CD4-positive, alpha-beta T cell treated with Interferon gamma for 1 hour (primary cell): Measurements from ENCODE around the gene TBR1.

ENCODE experiments used
- DNase-seq: peaks from one replicate; pipeline ENCODE4 v3.0.0-alpha.2; 2020

The TBR1 gene

GRCh38 chr2:161415987-161416707, at the start of gene TBR1:
Gene TBR1, plus strand, starts transcription at chr2:161416297. Its CDS starts 114 bp downstream, at chr2:161416411.
- DNase-seq: no peak

- no peak for DNase-seq
These were observed 48.4 kb upstream of the TBR1 start for GRCh38 chr2:161367675-161368074.

GRCh38 chr2:161369311-161369710, 46.8 kb upstream of the TBR1 start:
- no peak for DNase-seq

DNA sequence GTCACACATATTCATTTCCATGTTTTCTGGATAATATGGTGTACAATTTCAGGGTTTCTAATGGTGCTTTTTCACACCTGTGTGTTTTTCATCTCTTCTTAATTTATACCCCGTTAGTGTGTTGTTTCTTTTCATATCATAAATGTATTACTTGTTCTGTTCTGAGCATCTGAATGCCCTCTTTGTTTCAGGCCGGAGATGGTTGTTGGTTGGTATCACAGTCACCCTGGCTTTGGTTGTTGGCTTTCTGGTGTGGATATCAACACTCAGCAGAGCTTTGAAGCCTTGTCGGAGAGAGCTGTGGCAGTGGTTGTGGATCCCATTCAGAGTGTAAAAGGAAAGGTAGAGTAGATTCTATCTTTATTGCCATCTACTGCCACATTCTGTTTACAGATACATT, 45.1 kb upstream of the TBR1 start:
- no peak for DNase-seq

GRCh38 chr2:161371869-161372268, 44.2 kb upstream of the TBR1 start:
- no peak for DNase-seq

GRCh38 chr2:161373942-161374341, 42.2 kb upstream of the TBR1 start:
- no peak for DNase-seq

- no peak for DNase-seq
These were observed 41.7 kb upstream of the TBR1 start for GRCh38 chr2:161374446-161374845.

GRCh38 chr2:161379740-161380139, 36.4 kb upstream of the TBR1 start:
- DNase-seq: no peak

DNA sequence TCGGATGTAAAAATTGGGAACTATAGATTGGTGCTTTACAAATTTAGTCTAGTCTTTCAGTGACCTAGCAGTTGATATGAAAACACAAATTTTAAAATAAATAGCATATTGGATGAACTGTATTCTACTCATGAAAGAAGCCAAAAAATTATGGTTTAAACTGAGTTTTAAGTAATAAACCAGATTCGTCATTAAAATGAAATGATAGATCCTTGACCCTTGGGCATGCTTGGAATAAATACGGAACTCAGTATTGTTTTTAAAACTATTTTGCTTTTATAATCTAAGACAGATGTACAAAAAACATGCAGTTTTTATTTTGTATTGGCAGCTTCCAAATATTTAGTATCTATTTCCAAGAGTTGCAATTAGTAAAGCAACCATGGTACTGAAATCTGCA, 34.6 kb upstream of the TBR1 start:
- DNase-seq: no peak

DNA sequence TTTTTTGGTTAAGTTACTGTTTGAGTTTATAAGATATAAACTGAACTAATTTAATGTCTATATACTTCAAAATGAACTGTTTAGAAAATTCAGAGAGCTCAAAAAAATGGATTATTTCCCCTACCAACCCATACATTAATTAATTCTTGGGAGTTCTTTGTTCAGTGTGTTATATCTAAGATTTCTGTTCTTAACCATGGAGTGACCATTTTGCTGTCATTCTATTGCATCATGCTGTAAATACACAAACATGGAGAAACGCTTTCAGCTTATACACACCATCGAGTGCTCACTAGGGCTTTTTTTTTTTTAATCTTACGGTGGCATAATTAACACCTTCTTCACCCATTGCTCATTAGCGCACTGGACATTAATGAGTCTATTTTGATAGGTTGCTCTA, 33.4 kb upstream of the TBR1 start:
- DNase-seq: no peak

DNA sequence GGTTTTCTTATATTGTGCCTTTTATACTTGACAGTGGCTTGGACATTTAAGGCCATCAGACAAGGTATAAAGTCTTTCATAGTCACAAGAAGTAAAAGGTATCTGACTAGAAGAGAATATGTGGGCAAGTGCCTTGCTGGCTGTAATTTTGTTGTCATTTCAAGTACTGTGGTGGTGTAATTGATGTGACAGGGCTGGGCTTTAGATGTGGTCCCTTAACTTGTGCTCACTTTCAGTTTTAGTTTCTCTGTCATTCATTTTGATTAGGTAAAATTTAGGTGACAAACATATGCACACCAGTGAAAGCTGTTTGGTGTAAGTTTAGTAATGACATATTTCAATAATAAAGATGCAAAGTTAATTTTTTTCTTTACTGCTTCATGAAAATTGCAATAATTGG, 31.2 kb upstream of the TBR1 start:
- DNase-seq: no peak

GRCh38 chr2:161386228-161386824, 29.8 kb upstream of the TBR1 start:
- DNase-seq: no peak

DNA sequence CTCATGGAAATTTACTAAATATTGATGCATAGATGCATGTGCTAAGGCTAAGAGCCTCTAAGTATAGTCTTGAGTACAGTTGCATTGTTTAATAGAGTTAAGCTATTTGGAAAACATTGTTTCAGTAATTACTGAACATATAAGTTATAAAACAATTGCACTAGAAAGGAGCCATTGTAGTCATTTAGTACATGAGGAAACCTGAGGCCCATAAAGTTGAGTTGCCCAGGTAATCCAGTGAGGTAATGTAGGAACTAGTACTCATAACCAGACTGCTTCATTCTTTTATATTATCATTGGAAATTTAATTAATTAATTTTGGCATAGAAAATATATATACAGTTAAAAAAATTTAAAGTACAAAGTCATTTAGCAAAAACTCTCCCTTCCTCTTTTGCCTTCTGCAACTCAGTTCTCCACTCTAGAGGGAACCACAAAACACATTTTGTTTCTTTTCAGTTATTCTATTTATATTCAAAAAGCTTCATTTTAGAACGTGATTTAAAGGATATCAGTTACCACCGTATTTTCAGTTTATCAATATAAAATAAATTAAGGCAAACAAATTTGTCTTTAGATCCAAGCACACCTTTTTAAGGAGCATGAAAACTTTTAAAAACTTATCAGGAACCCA, 27.8 kb upstream of the TBR1 start:
- no peak for DNase-seq

- DNase-seq: no peak
These were observed 24.2 kb upstream of the TBR1 start for GRCh38 chr2:161391737-161392506.

DNA sequence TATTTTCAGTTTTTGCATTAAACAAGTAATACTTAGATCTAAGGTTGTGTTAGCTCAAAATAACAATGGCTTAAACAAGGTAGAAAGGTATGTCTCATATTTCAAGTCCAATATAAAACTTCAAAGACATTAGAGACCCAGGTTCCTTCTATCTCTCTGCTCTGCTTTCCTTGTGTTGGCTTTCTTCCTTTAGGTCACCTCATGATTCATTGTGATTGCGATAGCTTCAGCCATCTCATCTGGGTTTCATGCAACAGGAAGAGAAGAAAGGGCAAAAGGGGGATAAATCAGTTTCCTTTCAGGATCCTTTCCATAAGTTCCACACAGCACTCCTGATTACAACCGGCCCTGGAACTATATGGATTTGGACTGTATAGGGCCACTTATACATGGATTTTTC, 16.0 kb upstream of the TBR1 start:
- no peak for DNase-seq

DNA sequence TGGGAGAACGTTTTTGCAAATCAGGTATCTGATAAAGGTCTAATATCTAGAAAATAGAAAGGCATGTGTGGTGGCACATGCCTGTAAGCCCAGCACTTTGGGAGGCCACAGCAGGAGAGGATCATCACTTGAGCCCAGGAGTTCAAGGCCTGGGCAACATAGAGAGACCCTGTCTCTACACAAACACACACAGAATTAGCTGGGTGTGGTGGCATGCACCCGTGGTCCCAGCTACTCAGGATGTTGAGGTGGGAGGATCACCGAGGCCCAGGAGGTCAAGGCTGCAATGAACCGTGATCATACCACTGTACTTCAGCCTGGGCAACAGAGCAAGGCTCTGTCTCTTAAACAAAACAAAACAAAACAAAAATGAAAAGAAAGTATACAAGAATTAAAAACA, 13.8 kb upstream of the TBR1 start:
- no peak for DNase-seq

DNA sequence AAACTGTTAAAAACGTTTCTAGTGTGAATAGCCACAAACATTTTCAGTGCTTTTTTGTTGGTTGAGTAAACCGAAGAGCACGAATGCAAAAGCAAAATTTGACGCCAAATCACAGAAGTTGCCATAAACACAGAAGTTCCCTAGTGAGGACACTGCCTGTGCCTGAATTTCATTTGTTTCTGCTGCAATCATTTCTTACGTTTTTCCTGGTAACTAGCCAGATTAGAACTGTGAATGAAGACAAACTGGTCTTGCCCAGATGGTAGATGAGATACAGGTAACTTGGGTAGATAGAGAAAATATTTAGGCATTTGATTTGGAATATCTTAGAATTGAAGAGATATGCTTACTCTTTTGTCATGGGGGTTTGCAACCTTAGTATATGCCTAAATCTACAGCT, 9.8 kb upstream of the TBR1 start:
- no peak for DNase-seq

- no peak for DNase-seq
These were observed 8.5 kb upstream of the TBR1 start for GRCh38 chr2:161407597-161407996.

GRCh38 chr2:161409308-161409907, 6.7 kb upstream of the TBR1 start:
- no peak for DNase-seq

DNA sequence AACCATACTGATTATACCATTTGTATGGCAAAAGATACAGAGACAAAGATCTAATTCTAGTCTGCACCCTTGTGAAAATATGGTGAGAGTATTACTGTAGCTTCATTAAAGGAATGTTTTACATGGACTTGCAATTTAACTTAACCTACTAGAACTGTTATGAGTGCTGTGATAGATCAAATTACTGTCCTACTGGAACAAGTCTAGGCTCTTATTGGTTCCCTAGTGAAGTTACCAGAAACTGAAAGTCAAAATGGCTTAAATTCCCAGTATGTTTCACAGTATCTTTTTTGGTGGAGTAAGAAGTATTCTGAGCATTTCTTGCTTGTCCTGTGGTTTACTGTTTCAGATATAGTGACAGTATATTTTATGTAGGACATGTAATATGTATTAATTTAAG, 3.8 kb upstream of the TBR1 start:
- no peak for DNase-seq

DNA sequence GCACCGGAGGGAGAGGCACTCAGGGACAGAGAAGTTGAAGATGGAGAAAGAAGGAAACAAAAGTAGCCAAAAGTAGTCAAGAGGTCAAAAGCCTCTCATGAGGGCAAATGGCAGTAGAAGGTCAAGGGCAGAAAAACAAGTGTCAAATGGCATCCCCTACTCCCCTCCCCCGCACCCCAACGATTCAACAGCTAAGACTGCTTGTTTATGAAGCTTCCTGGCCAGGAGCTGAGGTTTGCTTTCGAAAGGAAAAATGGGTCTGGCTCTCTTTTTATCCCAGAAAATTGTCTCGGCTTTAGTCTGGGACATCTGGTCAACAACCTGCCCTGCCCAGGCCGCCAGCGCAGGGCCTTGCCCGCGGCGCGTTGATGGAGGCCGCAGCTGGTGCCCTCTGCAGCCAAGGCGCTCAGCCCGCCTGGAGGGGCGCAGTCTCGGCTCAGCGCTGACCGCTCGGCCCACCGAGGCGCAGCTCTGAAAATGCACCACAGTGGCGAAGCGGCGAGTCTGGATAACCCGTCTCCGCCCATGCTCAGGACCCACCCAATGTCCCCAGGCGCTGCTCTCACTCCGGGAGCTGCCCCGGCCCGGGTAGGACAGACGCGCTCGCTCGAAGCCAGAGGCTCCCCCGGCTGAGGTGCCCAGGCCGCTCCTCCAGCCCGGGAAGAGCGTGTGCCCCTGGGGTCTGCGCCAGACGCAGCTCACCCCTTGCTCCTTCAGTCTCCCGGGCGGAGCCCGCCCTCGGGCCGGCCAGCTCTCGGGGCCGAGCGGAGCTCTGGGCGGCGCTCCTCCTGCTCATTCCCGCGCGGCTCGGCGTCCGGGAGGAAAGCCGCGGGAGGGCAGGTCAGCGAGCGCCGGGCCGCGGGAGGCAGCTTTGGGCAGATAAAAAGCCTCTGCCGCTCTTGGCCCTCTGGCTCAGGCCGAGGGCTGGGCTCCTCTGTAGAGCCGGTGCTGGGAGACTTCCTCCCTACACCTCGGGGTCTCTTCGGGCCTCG, 1.8 kb upstream of the TBR1 start:
- no peak for DNase-seq
